ENCODE results near the gene PARD6A. TPM values are rescaled to one million over a fixed set of nuclear protein-coding genes. Genes with fewer than 3 reads are reported as not detected.

The PARD6A gene
- total and polyA plus RNA-seq, 2 experiments from 2014 or later: 0.71 to 1.1 TPM

- H3K4me3 ChIP-seq: no peak overlapping the region
- TF ChIP-seq, protein P1, sequence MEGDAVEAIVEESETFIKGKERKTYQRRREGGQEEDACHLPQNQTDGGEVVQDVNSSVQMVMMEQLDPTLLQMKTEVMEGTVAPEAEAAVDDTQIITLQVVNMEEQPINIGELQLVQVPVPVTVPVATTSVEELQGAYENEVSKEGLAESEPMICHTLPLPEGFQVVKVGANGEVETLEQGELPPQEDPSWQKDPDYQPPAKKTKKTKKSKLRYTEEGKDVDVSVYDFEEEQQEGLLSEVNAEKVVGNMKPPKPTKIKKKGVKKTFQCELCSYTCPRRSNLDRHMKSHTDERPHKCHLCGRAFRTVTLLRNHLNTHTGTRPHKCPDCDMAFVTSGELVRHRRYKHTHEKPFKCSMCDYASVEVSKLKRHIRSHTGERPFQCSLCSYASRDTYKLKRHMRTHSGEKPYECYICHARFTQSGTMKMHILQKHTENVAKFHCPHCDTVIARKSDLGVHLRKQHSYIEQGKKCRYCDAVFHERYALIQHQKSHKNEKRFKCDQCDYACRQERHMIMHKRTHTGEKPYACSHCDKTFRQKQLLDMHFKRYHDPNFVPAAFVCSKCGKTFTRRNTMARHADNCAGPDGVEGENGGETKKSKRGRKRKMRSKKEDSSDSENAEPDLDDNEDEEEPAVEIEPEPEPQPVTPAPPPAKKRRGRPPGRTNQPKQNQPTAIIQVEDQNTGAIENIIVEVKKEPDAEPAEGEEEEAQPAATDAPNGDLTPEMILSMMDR (IDR thresholded peaks at IDR 0.05; ENCODE audit: low read depth, low read length): no peak
- no peaks in the 10 kb centered on the region for H3K36me3 ChIP-seq
- DNase-seq (ENCODE audit: low read depth in 1 of 2, low spot score in 1 of 2): no peak
- H3K9me3 ChIP-seq (ENCODE audit: low read depth): no peaks in the 10 kb centered on the region
- no peaks in the 10 kb centered on the region for H3K4me1 ChIP-seq (ENCODE audit: low read depth)
- no peak overlapping the region for H3K27ac ChIP-seq
- H3K27me3 ChIP-seq: peaks cover 81% of the 10 kb centered on the region
Measured at GRCh38 chr16:67710607-67711006, 49.8 kb downstream of the PARD6A start.

Other genes with a start within 250 kb of the PARD6A start
- 17.4 and 18.7 TPM in 2 replicates for gene ZDHHC1, start 244.5 kb upstream of the PARD6A start, total RNA-seq
- gene ZDHHC1, start 244.5 kb upstream of the PARD6A start, polyA plus RNA-seq: 19.1 and 22.4 TPM in 2 replicates
- gene HSD11B2, start 229.8 kb upstream of the PARD6A start, total RNA-seq: 0.28 and 0.36 TPM in 2 replicates
- 0.26 and 0.84 TPM in 2 replicates for gene HSD11B2, start 229.8 kb upstream of the PARD6A start, polyA plus RNA-seq
- gene ATP6V0D1, start 179.8 kb upstream of the PARD6A start, total RNA-seq: 74.5 and 140 TPM in 2 replicates
- gene ATP6V0D1, start 179.8 kb upstream of the PARD6A start, polyA plus RNA-seq: 139 and 203 TPM in 2 replicates
- not detected in 2 replicates for gene AGRP, start 177.4 kb upstream of the PARD6A start, total RNA-seq
- 0.71 TPM in 1 of 2 replicates, not detected in the other for gene AGRP, start 177.4 kb upstream of the PARD6A start, polyA plus RNA-seq
- 27.3 and 35.7 TPM in 2 replicates for gene RIPOR1, start 132.1 kb upstream of the PARD6A start, total RNA-seq
- gene RIPOR1, start 132.1 kb upstream of the PARD6A start, polyA plus RNA-seq: 29.5 and 46.3 TPM in 2 replicates
- 25.2 and 33.9 TPM in 2 replicates for gene CTCF, start 98.4 kb upstream of the PARD6A start, total RNA-seq
- 37.6 and 38.0 TPM in 2 replicates for gene CTCF, start 98.4 kb upstream of the PARD6A start, polyA plus RNA-seq
- gene CARMIL2, start 15.8 kb upstream of the PARD6A start, total RNA-seq: 0.78 and 1.6 TPM in 2 replicates
- gene CARMIL2, start 15.8 kb upstream of the PARD6A start, polyA plus RNA-seq: 2.3 and 2.4 TPM in 2 replicates
- 17.2 and 25.5 TPM in 2 replicates for gene ACD, start 700 bp upstream of the PARD6A start, total RNA-seq
- 25.1 and 31.8 TPM in 2 replicates for gene ACD, start 700 bp upstream of the PARD6A start, polyA plus RNA-seq
- gene ENKD1, start 5.8 kb downstream of the PARD6A start, total RNA-seq: 29.8 and 34.8 TPM in 2 replicates
- gene ENKD1, start 5.8 kb downstream of the PARD6A start, polyA plus RNA-seq: 23.3 and 23.8 TPM in 2 replicates
- 13.0 and 14.9 TPM in 2 replicates for gene C16orf86, start 5.9 kb downstream of the PARD6A start, total RNA-seq
- 1.7 and 5.1 TPM in 2 replicates for gene C16orf86, start 5.9 kb downstream of the PARD6A start, polyA plus RNA-seq
- 5.9 and 8.4 TPM in 2 replicates for gene GFOD2, start 58.4 kb downstream of the PARD6A start, total RNA-seq
- gene GFOD2, start 58.4 kb downstream of the PARD6A start, polyA plus RNA-seq: 2.2 and 5.6 TPM in 2 replicates
- gene RANBP10, start 145.6 kb downstream of the PARD6A start, total RNA-seq: 7.4 and 8.0 TPM in 2 replicates
- 13.4 and 13.6 TPM in 2 replicates for gene RANBP10, start 145.6 kb downstream of the PARD6A start, polyA plus RNA-seq
- 1.1 and 4.0 TPM in 2 replicates for gene TSNAXIP1, start 145.9 kb downstream of the PARD6A start, total RNA-seq
- gene TSNAXIP1, start 145.9 kb downstream of the PARD6A start, polyA plus RNA-seq: 1.7 and 3.0 TPM in 2 replicates
- gene THAP11, start 181.4 kb downstream of the PARD6A start, total RNA-seq: 75.3 and 80.7 TPM in 2 replicates
- 61.3 and 68.3 TPM in 2 replicates for gene THAP11, start 181.4 kb downstream of the PARD6A start, polyA plus RNA-seq
- 77.6 and 213 TPM in 2 replicates for gene NUTF2, start 186.0 kb downstream of the PARD6A start, total RNA-seq
- 220 and 235 TPM in 2 replicates for gene NUTF2, start 186.0 kb downstream of the PARD6A start, polyA plus RNA-seq
- gene CENPT, start 186.7 kb downstream of the PARD6A start, total RNA-seq: 42.1 and 61.8 TPM in 2 replicates
- 65.2 and 70.2 TPM in 2 replicates for gene CENPT, start 186.7 kb downstream of the PARD6A start, polyA plus RNA-seq
- gene EDC4, start 212.1 kb downstream of the PARD6A start, total RNA-seq: 89.6 and 95.7 TPM in 2 replicates
- gene EDC4, start 212.1 kb downstream of the PARD6A start, polyA plus RNA-seq: 68.3 and 87.8 TPM in 2 replicates
- gene NRN1L, start 223.9 kb downstream of the PARD6A start, total RNA-seq: 2.2 and 4.8 TPM in 2 replicates
- 0.32 and 0.73 TPM in 2 replicates for gene NRN1L, start 223.9 kb downstream of the PARD6A start, polyA plus RNA-seq
- 31.0 and 31.6 TPM in 2 replicates for gene PSKH1, start 232.3 kb downstream of the PARD6A start, total RNA-seq
- 46.7 and 48.8 TPM in 2 replicates for gene PSKH1, start 232.3 kb downstream of the PARD6A start, polyA plus RNA-seq

All from cardiac muscle cell (in vitro differentiated cells and primary cell).